K562 (cell line): ENCODE results near the gene GABARAPL2. TPM values are rescaled to one million over a fixed set of nuclear protein-coding genes. Genes with fewer than 3 reads are reported as not detected.
A peak's percentile ranks its signal among the peaks of the same experiment; 100 is the strongest.

Source experiments
- ATAC-seq: fragments of 200-7000 bp; cut with Tn5 transposase; 3 replicates; pipeline ENCODE4 v1.9.1; 2020; ENCODE audit warnings: moderate library complexity
- BruUV-seq: library from RNA; stranded (reverse); fragments of 400-500 nt; replicated peaks from 2 replicates; lab custom pipeline; 2021; lab: Mats Ljungman, UMichigan
- CTCF ChIA-PET: fragments of 300-600 bp; formaldehyde crosslinking; extraction: SDS; loops from one replicate; lab custom pipeline; 2021; ENCODE audit warnings: low intra/inter-chr PET ratio; lab: Yijun Ruan, JAX
- POLR2A ChIA-PET: fragments of 300-600, 350-650 bp; sonication (Branson Sonifier 250); formaldehyde crosslinking; extraction: SDS; loops from one replicate; lab custom pipeline; 2021; ENCODE audit warnings: antibody characterized with exemption, inconsistent platforms; lab: Yijun Ruan, JAX
- DNase-seq, 4 experiments: peaks; one replicate each; pipeline versions ENCODE4 v3.0.0 to v3.0.0-alpha.2; 2011 to 2018; ENCODE audit warnings: low spot score in 3 of 4, mixed read lengths in 3 of 4; ENCODE audit errors: extremely low read depth in 1 of 4
- FAIRE-seq: peaks from 2 replicates; lab custom pipeline; 2011; peaks lifted over from hg19 to GRCh38; lab: Jason Lieb, UNC
- H2AFZ ChIP-seq: 2 replicates; pipeline ENCODE4 v1.6.0; 2011; ENCODE audit warnings: low read depth, low read length, control low read depth, inconsistent platforms
- H3K27ac ChIP-seq: fragments of 200-600 bp; 3 replicates; pipeline ENCODE4 v1.8.0; 2011; ENCODE audit warnings: low read depth, mild to moderate bottlenecking, control low read depth, inconsistent platforms, low read length, moderate library complexity, mixed read lengths; ENCODE audit errors: extremely low read depth
- H3K27me3 ChIP-seq, 2 experiments: fragments of 300-600 bp in 1 of 2; 2 replicates in 1 of 2; 3 replicates in 1 of 2; pipeline versions ENCODE4 v1.6.0 to v1.8.0; 2011; ENCODE audit warnings: inconsistent platforms in 2 of 2, low read length in 2 of 2, mild to moderate bottlenecking in 1 of 2, mixed read lengths in 1 of 2, moderate library complexity in 1 of 2; ENCODE audit not compliant: control insufficient read depth in 2 of 2, insufficient read depth in 2 of 2
- H3K36me3 ChIP-seq: fragments of 300-600 bp; 3 replicates; pipeline ENCODE4 v1.8.0; 2011; ENCODE audit warnings: mild to moderate bottlenecking, low read length, inconsistent platforms; ENCODE audit not compliant: control insufficient read depth, insufficient read depth
- H3K4me1 ChIP-seq, 2 experiments: fragments of 200-600 bp in 1 of 2; replicated peaks in 1 of 2; 2 replicates in 1 of 2; 3 replicates in 1 of 2; pipeline versions ENCODE4 v1.5.1 to v1.8.0; 2011; ENCODE audit warnings: inconsistent platforms in 2 of 2, low read length in 2 of 2, mild to moderate bottlenecking in 1 of 2, mixed read lengths in 1 of 2, moderate library complexity in 1 of 2; ENCODE audit not compliant: control insufficient read depth in 2 of 2, insufficient read depth in 2 of 2
- H3K4me2 ChIP-seq: 2 replicates; pipeline ENCODE4 v1.6.1; 2011; ENCODE audit warnings: low read length, control low read depth, inconsistent platforms, mixed read lengths; ENCODE audit not compliant: insufficient read depth
- H3K4me3 ChIP-seq: fragments of 200-600 bp; sonication (generic), shearing (Covaris generic); 2 replicates; pipeline ENCODE4 v1.5.1; 2016; ENCODE audit warnings: control low read depth, inconsistent platforms
- H3K79me2 ChIP-seq: fragments of 200-600 bp; 3 replicates; pipeline ENCODE4 v1.8.0; 2011; ENCODE audit warnings: low read length, inconsistent platforms; ENCODE audit not compliant: control insufficient read depth, insufficient read depth
- H3K9ac ChIP-seq, 2 experiments: 2 replicates each; pipeline versions ENCODE4 v1.6.0 to v1.6.1; 2011; ENCODE audit warnings: low read depth in 2 of 2, low read length in 2 of 2, control low read depth in 1 of 2, inconsistent platforms in 1 of 2, mild to moderate bottlenecking in 1 of 2, mixed read lengths in 1 of 2; ENCODE audit not compliant: insufficient read depth in 1 of 2
- H3K9me1 ChIP-seq: one replicate; pipeline ENCODE4 v1.6.0; 2011; ENCODE audit warnings: inconsistent platforms, mild to moderate bottlenecking, low read length, moderate library complexity; ENCODE audit not compliant: control insufficient read depth, insufficient read depth
- H3K9me3 ChIP-seq: replicated peaks from 2 replicates; pipeline ENCODE4 v1.5.1; 2011; ENCODE audit warnings: low read depth, low read length, inconsistent platforms; ENCODE audit not compliant: control insufficient read depth, insufficient read depth
- H4K20me1 ChIP-seq: replicated peaks from 2 replicates; pipeline ENCODE4 v1.6.1; 2011; ENCODE audit warnings: low read length, inconsistent platforms, mixed read lengths; ENCODE audit not compliant: control insufficient read depth, insufficient read depth
- C11orf30 ChIP-seq: fragments of 450-650 bp; IDR thresholded peaks from 2 replicates; pipeline ENCODE4 v1.6.1; 2016; ENCODE audit warnings: low read depth, mild to moderate bottlenecking
- MAFF ChIP-seq: IDR thresholded peaks from 2 replicates; pipeline ENCODE4 v1.6.1; 2012; ENCODE audit warnings: low read length, improper control_type of control experiment
- MAFG ChIP-seq: fragments of 450-650 bp; conservative IDR thresholded peaks from 2 replicates; pipeline ENCODE4 v1.6.1; 2016; ENCODE audit warnings: missing genetic modification characterization, missing compliant biosample characterization
- MAFK ChIP-seq: IDR thresholded peaks from 2 replicates; pipeline ENCODE4 v1.6.1; 2011; ENCODE audit warnings: low read length, improper control_type of control experiment
- MTA3 ChIP-seq: fragments of 450-650 bp; formaldehyde crosslinking; IDR thresholded peaks from 2 replicates; pipeline ENCODE4 v1.6.1; 2017; ENCODE audit warnings: mild to moderate bottlenecking, borderline replicate concordance
- MYNN ChIP-seq, 2 experiments: sonication (generic); formaldehyde crosslinking in 1 of 2; IDR thresholded peaks; 2 replicates each; pipeline versions ENCODE4 v1.5.0 to v1.6.1; 2016 to 2020; ENCODE audit warnings: antibody characterized with exemption in 1 of 2, missing genetic modification reagents in 1 of 2
- RBM17 ChIP-seq: fragments of 200-400 bp; formaldehyde crosslinking; IDR thresholded peaks from 2 replicates; pipeline ENCODE4 v1.6.1; 2017; ENCODE audit warnings: low read depth, mild to moderate bottlenecking, low read length, borderline replicate concordance
- SRF ChIP-seq, 2 experiments: fragments of 250-450, 450-650 bp in 1 of 2; sonication (Bioruptor Pico) in 1 of 2; sonication (generic) in 1 of 2; formaldehyde crosslinking; IDR thresholded peaks; 2 replicates each; pipeline versions ENCODE4 v1.5.0 to v1.5.1; 2020 to 2022; ENCODE audit warnings: mild to moderate bottlenecking in 1 of 2, missing genetic modification reagents in 1 of 2
- TRIM28 ChIP-seq: fragments of 450-650 bp; IDR thresholded peaks from 2 replicates; pipeline ENCODE4 v1.6.1; 2017
- ZNF316 ChIP-seq: fragments of 450-650 bp; IDR thresholded peaks from 2 replicates; pipeline ENCODE4 v1.6.1; 2016
- WGBS: fragments of 100-300 bp; shearing (Covaris generic); methylation state at CpG from one replicate; pipeline ENCODE4 v1.1.6; 2016; ENCODE audit warnings: low coverage, mixed read lengths; ENCODE audit not compliant: insufficient coverage; ENCODE audit errors: missing lambda C conversion rate; 5-methylcytosine and 5-hydroxymethylcytosine counted together
- in situ Hi-C: fragments of 300-500 bp; cut with MboI; formaldehyde crosslinking; loops from 4 replicates; pipeline ENCODE4 v1.15.0; 2018; ENCODE audit warnings: inconsistent platforms, mixed read lengths
- intact Hi-C: fragments of 100-400 bp; cut with micrococcal nuclease; formaldehyde crosslinking; loops from 2 replicates; pipeline ENCODE4 v1.14.2; 2022
- polyA plus RNA-seq, 8 experiments: library from polyadenylated mRNA; depleted of rRNA in 4 of 8; stranded (reverse) in 5 of 8; unstranded in 3 of 8; fragments of >200 nt; fragmentation: Nextera tagmentation in 2 of 8; fragmentation: Illumina TruSeq in 1 of 8; extraction: Ambion mirVana in 2 of 8; extraction: Trizol in 1 of 8; gene quantifications; 2 replicates each; pipeline versions ENCODE4 v1.2.1 to v1.2.3, GENCODE V29; 2011 to 2014; ENCODE audit warnings: inconsistent platforms in 1 of 8, missing spikeins in 1 of 8
- total RNA-seq, 7 experiments: library from RNA; depleted of rRNA in 6 of 7; stranded (reverse); fragments of >200 nt in 6 of 7; fragmentation: Illumina TruSeq in 2 of 7; extraction: Trizol in 2 of 7; gene quantifications; 2 replicates each; pipeline versions ENCODE4 v1.2.1 to v1.2.3, GENCODE V29; 2011 to 2021; ENCODE audit warnings: low replicate concordance in 1 of 7
- TF ChIP-seq, protein P1 (sequence below): IDR thresholded peaks from 2 replicates; pipeline ENCODE4 v1.6.1; 2014; ENCODE audit warnings: antibody characterized with exemption

GABARAPL2 gene
- total and polyA plus RNA-seq, 9 of the 15 experiments (the other 6 are each of a cell fraction or from before 2014, with no cell fraction given), result 42.1 to 288 (median 91.8) TPM

DNA sequence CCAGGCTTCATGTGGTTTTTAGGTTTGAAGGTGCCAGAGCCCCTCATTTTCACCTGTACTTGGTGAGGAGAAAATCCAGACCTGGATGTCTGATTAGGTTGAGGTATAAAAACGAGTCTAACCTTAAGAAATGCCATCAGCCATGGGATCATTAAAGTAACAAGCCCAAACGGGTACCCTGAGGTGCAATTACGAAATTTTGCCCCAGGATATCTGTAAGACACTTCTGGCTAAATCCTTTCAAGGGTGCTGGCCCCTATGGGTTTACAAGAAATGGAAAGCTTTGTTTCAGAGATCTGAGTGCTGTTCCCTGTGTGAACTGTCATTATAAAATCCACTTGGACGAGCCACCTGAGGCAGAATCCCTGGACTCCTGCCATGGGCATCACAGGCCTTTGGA lies 37.1 kb downstream of the GABARAPL2 start:
- POLR2A ChIA-PET, result no interaction called here
- H3K9ac ChIP-seq, result no peak overlapping the region
- H3K4me3 ChIP-seq, result no peak overlapping the region
- BruUV-seq, result no TSS peak
- H3K4me1 ChIP-seq, result no peaks in the 10 kb centered on the region
- no peaks in the 10 kb centered on the region for H3K9me1 ChIP-seq
- H3K9me3 ChIP-seq, result no peaks in the 10 kb centered on the region
- TF ChIP-seq MTA3 (no peak), MYNN (IDR thresholded peaks at IDR 0.05) (no peak), MYNN (CRISPR knock-in tag; IDR thresholded peaks at IDR 0.05) (no peak), SRF (CRISPR knock-in tag; IDR thresholded peaks at IDR 0.05) (no peak), TRIM28 (no peak)
- TF ChIP-seq, all 486 proteins: peak for 0
- DNase-seq (no peak), ATAC-seq (no peak), FAIRE-seq (no peak)
- Histone ChIP-seq H3K27me3 (no peaks in the 10 kb centered on the region), H3K36me3 (peaks cover 46% of the 10 kb centered on the region), H3K27ac (no peak overlapping the region), H3K4me2 (no peak overlapping the region), H4K20me1 (no peaks in the 10 kb centered on the region), H2AFZ (no peak overlapping the region), H3K79me2 (no peaks in the 10 kb centered on the region)
- CTCF ChIA-PET, result no interaction called here
- 40% methylated on average over 4 of the region's 4 CpGs for WGBS
- in situ Hi-C loops (no loop called here), intact Hi-C loops (no loop called here)

DNA sequence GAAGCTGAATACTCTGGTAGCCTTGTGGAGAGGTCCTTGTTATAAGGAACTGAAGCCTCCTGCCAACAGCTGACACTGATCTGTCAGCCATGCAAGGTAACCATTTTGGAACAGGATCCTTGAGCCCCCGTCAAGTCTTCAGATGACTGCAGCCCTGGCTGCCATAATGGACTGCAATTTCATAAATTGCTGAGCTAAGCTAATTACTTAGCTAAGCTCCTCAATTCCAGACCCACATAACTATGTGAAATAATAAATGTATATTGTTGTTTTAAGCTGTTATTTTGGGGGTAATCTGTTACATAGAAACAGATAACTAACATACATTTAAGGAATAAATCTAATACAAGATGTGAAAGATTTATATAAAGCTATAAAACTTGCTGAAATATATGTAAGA lies 40.3 kb downstream of the GABARAPL2 start:
- Histone ChIP-seq H3K79me2 (no peaks in the 10 kb centered on the region), H3K4me1 (no peaks in the 10 kb centered on the region), H3K27ac (no peak overlapping the region), H3K9me1 (no peaks in the 10 kb centered on the region), H3K9me3 (no peaks in the 10 kb centered on the region), H3K36me3 (peaks cover 48% of the 10 kb centered on the region), H4K20me1 (no peaks in the 10 kb centered on the region), H2AFZ (no peak overlapping the region), H3K4me2 (no peak overlapping the region), H3K4me3 (no peak overlapping the region), H3K9ac (no peak overlapping the region), H3K27me3 (no peaks in the 10 kb centered on the region)
- ChIA-PET POLR2A (interaction anchor here (1.0 to 1.5 kb wide), 4 partner anchors 14 to 89 kb away, joined by 3 to 9 read pairs (median 3); no protein-coding TSS in a partner anchor), CTCF (no interaction called here)
- FAIRE-seq, result no peak
- TF ChIP-seq, protein P1, sequence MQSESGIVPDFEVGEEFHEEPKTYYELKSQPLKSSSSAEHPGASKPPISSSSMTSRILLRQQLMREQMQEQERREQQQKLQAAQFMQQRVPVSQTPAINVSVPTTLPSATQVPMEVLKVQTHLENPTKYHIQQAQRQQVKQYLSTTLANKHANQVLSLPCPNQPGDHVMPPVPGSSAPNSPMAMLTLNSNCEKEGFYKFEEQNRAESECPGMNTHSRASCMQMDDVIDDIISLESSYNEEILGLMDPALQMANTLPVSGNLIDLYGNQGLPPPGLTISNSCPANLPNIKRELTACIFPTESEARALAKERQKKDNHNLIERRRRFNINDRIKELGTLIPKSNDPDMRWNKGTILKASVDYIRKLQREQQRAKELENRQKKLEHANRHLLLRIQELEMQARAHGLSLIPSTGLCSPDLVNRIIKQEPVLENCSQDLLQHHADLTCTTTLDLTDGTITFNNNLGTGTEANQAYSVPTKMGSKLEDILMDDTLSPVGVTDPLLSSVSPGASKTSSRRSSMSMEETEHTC, result no peak
- TF ChIP-seq MAFK (peak; percentile 97), ZNF316 (peak; percentile 92), MAFF (peak; percentile 95), MAFG (tag) (peak; percentile 75), RBM17 (no peak), C11orf30 (peak; percentile 82)
- no TSS peak for BruUV-seq
- no peak for ATAC-seq
- intact Hi-C loops (no loop called here), in situ Hi-C loops (no loop called here)
- DNase-seq, result no peak
- 89% methylated on average over 1 of the region's 1 CpG for WGBS
